ENCODE measurements around the gene TBC1D17.
A peak's percentile ranks its signal among the peaks of the same experiment; 100 is the strongest.

TBC1D17 gene

GRCh38 chr19:49879243-49879963 lies 1.9 kb downstream of the TBC1D17 start:
- DNase-seq, result peak; percentile 34

- DNase-seq, result peak; percentile 34
Observed at GRCh38 chr19:49880162-49880869, 2.8 kb downstream of the TBC1D17 start.

GRCh38 chr19:49881186-49881585 lies 3.7 kb downstream of the TBC1D17 start:
- no peak for DNase-seq

GRCh38 chr19:49881672-49882394 lies 4.3 kb downstream of the TBC1D17 start:
- DNase-seq, result peak; percentile 27

- DNase-seq, result no peak
Observed at GRCh38 chr19:49882643-49883042, 5.1 kb downstream of the TBC1D17 start.

GRCh38 chr19:49883094-49883493 lies 5.6 kb downstream of the TBC1D17 start:
- DNase-seq, result no peak

GRCh38 chr19:49884109-49884508 lies 6.6 kb downstream of the TBC1D17 start:
- DNase-seq, result no peak

GRCh38 chr19:49884760-49885159 lies 7.3 kb downstream of the TBC1D17 start:
- no peak for DNase-seq

GRCh38 chr19:49887037-49887664 lies 9.6 kb downstream of the TBC1D17 start:
- DNase-seq, result no peak

- DNase-seq, result no peak
Observed at GRCh38 chr19:49887665-49888509, 10.4 kb downstream of the TBC1D17 start.

GRCh38 chr19:49888510-49888824 lies 11.0 kb downstream of the TBC1D17 start:
- DNase-seq, result no peak

GRCh38 chr19:49889038-49889686 lies 11.7 kb downstream of the TBC1D17 start:
- no peak for DNase-seq

GRCh38 chr19:49889687-49890348 lies 12.3 kb downstream of the TBC1D17 start:
- DNase-seq, result peak; percentile 75

- DNase-seq, result no peak
Observed at GRCh38 chr19:49890349-49891311, 13.1 kb downstream of the TBC1D17 start.

GRCh38 chr19:49891393-49891792 lies 13.9 kb downstream of the TBC1D17 start:
- no peak for DNase-seq

- no peak for DNase-seq
Observed at GRCh38 chr19:49892716-49893115, 15.2 kb downstream of the TBC1D17 start.

GRCh38 chr19:49894011-49894664 lies 16.6 kb downstream of the TBC1D17 start:
- no peak for DNase-seq

GRCh38 chr19:49894879-49895565 lies 17.5 kb downstream of the TBC1D17 start:
- no peak for DNase-seq

Data from left hindlimb (tissue), 1 donor.